A204.1 (cell line): ENCODE data around the gene SLC12A3.

Experiments used
- FAIRE-seq: peaks from 2 replicates; lab custom pipeline; 2012; peaks lifted over from hg19 to GRCh38; lab: Jason Lieb, UNC

SLC12A3 gene, protein sequence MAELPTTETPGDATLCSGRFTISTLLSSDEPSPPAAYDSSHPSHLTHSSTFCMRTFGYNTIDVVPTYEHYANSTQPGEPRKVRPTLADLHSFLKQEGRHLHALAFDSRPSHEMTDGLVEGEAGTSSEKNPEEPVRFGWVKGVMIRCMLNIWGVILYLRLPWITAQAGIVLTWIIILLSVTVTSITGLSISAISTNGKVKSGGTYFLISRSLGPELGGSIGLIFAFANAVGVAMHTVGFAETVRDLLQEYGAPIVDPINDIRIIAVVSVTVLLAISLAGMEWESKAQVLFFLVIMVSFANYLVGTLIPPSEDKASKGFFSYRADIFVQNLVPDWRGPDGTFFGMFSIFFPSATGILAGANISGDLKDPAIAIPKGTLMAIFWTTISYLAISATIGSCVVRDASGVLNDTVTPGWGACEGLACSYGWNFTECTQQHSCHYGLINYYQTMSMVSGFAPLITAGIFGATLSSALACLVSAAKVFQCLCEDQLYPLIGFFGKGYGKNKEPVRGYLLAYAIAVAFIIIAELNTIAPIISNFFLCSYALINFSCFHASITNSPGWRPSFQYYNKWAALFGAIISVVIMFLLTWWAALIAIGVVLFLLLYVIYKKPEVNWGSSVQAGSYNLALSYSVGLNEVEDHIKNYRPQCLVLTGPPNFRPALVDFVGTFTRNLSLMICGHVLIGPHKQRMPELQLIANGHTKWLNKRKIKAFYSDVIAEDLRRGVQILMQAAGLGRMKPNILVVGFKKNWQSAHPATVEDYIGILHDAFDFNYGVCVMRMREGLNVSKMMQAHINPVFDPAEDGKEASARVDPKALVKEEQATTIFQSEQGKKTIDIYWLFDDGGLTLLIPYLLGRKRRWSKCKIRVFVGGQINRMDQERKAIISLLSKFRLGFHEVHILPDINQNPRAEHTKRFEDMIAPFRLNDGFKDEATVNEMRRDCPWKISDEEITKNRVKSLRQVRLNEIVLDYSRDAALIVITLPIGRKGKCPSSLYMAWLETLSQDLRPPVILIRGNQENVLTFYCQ

DNA sequence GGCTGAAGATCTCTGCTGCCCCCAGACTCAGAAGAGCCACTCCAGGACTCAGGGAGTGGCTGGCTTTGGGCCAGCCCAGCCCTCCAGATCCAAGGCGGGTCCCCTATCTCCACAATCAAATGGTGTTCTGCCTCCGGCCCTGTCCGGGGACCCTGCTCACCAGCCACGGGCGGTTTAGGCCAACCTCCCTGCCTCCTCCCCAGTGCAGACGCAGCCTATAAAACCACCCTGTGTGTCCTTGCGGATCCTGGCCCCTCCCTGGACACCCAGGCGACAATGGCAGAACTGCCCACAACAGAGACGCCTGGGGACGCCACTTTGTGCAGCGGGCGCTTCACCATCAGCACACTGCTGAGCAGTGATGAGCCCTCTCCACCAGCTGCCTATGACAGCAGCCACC is at the start of gene SLC12A3:
SLC12A3 (plus strand) TSS at position 248 of the 400 bp plus-strand sequence; CDS start at position 277, 29 bp downstream.
- FAIRE-seq: no peak

- no peak for FAIRE-seq
Observed at GRCh38 chr16:56815721-56816120, 49.3 kb upstream of the SLC12A3 start.

DNA sequence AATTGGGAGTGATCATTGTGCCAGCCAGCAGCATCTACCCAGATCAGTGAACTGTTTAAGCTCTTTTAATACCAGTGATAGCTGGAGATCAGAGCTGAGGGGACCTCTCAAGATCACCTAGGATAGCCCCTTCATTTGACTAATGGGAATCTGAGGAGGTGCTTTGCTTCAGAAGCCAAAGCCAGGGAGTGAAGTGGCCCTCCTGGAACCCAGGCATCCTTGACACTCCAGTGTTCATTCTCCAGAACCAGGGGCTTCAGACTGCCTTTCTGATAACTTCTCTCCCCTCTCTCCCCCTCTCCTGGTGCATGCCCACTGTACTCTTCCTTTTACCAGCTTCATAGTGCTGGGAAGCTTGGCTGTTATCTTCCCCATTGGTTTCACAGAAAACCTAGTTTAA is 48.0 kb upstream of the SLC12A3 start:
- no peak for FAIRE-seq

GRCh38 chr16:56817938-56818337 is 47.1 kb upstream of the SLC12A3 start:
- no peak for FAIRE-seq

GRCh38 chr16:56823081-56823733 is 41.8 kb upstream of the SLC12A3 start:
- no peak for FAIRE-seq

DNA sequence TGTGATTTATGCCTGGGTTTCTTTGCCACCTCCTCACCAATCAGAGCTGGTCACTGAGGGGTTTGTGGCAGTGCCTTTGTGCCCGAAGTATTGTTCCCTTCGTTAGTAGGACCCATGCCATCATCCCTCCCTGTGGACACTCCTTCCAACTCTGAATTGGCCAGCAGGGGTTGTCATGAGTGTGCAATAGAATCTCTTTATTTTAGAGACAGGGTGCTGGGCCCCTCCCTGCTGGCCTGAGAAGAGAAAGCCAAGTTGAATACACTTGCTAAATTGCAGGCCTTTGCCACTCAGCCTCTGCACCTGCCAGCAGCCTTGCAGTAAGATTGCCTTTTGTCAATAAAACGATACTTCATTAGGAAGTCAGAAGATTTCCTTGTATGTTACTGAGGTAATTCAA is 40.7 kb upstream of the SLC12A3 start:
- no peak for FAIRE-seq

DNA sequence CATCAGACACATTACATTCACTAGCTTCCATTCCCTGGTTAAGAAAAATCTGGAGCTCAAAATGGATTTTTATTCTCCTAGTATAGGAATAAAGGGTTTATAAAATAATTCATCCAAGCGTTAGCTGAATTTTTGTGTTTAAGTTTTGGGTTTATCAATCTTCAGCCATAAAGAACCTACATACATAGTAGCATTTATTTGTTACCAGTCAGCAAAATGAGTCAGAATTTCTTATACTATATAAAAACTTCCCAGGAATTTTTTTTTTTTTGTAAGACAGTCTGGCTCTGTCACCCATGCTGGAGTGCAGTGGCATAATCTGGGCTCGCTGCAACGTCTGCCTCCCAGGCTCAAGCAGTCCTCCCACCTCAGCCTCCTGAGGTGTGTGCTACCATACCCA is 40.2 kb upstream of the SLC12A3 start:
- FAIRE-seq: no peak

DNA sequence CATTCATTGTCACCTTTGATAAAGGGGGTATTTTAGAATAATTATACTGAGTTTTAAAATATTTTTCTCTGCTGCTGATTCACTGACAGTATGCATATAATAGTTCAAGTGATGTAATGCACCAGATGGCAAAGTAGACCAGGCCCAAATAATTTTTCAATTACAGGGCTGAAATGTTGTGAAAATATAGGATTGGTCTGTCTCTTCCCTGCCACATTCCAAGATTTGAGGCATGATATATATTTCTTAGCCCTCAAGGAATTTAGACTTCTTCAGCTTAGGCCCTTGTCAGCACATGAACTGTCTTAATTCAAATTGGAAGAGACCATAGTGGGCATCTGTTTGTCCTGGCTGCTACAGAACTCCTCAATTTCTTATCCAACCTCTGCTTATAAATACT is 39.2 kb upstream of the SLC12A3 start:
- no peak for FAIRE-seq

- FAIRE-seq: no peak
Observed at GRCh38 chr16:56828647-56829046, 36.4 kb upstream of the SLC12A3 start.

GRCh38 chr16:56830669-56831068 is 34.3 kb upstream of the SLC12A3 start:
- no peak for FAIRE-seq

DNA sequence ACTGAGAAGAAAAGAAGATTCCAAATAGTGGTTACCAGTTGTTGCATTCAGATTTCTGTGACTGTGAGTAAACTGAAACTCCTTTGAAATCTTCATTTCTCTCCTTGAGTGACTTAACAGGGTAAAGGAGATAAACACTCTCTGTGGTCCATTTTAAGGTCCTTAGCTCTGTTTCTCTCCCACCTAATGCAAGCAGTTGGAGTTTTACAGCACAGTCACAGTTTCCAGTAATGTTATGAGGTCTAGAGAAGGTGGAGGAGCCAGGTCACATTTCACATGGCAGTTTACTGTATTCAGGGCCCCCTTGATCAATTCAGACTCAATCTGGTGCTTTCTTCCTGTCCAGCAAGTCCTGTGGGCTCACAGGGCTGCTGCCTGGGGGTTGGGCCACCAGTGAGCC is 32.2 kb upstream of the SLC12A3 start:
- no peak for FAIRE-seq

DNA sequence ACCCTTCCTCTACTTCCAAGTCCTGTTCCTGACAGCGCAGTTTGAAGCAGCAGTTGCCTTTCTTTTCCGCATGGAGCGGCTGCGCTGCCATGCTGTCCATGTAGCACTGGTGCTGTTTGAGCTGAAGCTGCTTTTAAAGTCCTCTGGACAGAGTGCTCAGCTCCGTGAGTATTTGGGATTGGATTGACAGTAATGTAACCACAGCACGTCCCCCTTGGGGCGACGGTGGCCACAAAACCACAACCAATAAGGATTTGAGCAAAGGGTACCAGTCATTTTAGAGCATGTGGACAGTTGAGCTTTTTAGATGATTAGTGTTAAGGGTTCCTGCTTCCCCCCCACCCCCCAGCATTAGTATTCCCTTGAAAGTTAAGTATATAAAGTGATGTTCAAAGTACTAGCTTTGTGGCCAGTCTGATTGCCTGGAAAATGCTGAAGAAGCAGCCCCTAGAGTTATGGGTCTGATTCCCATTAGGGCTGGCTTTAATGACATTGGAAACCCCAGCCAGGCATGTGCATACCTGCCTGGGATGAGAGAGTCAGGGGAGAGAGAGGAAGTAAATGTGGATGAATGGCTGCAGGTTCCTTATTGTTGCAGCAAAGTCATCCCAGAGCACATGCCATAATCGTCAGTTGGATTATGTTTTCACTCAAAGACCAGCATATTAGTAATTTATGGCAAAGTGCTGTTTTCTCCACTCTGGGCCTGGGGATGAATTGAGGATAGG is 31.6 kb upstream of the SLC12A3 start:
- no peak for FAIRE-seq

DNA sequence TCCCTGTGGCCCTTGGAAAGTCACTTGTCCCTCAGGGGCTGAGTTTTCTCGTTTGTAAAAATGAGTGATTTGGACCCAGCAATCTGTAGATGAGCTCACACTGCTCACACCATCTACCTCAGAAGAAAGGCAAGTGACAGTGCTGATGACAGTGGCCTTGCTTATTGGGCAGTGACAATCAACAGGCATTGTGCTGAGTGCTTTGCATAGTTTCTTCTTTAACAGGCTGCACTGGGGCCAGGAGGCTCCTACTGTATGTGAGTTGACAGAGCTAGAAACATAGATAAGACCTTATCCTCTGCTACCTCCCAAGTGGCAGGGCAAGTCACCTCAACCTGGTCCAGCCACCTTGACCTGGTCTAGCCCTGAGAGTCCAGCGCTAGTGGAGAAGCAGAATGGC is 29.7 kb upstream of the SLC12A3 start:
- FAIRE-seq: no peak

DNA sequence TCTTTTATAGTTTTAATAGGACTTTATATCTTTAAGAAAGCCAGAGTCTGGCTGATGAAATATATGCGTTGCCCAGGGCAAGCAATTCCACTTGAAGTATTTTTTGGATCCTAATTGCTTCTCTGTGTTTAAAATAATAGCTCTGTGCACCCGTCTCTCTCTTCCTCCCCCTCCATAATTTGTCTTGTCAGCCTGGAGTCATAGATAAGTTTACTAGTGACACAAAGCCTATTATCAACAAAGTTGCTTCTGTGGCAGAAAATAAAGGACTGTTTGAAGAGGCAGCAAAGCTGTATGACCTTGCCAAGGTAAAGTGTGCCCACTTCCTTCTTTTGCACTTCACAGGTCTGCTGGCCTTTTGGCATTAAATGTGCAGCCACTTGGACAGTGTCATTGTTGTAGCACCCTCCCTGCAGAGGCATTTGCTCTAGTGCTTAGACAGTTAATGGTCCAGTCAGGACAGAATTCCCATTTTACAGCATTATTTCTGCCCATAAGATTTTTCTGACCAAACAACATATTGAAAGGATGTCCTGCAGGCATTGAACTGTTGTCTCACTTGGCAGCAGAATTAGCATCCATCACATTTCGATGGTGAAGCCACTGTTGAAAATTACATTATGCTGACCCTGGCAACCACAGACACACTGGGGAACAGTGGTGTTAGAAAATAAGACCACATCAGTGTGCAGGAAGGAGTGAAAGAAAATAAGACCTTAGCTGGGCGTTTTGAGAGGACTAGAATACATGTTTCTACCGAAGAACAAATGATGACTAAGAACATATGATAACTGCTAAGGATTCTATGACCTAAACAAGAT is 28.4 kb upstream of the SLC12A3 start:
- no peak for FAIRE-seq

DNA sequence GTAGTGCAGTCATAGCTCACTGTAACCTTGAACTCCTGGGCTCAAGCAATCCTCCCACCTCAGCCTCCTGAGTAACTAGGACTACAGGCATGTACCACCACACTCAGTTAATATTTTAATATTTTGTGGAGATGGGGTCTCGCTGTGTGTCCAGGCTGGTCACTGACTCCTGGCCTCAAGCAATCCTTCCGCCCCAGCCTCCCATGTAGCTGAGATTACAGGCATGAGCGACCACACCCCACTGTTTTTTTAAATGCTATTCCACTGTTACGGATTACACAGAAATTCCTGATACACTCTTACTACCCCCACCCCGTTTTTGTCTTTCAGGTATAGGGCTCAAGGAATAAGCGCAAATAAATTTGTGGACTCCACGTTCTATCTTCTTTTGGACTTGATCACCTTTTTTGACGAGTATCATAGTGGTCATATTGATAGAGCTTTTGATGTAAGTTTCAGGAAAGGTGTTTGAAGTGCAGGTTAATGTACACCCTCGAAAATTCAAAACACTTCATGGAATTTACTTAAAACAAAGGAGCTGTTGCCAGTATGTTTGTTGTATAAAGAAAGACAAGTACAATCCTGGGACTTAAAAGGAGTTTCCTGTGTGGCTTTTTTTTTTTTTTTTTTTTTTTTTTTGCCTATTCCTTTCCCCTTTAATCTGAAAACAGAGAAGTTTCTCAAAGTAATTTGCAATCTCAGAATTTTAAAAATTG is 26.2 kb upstream of the SLC12A3 start:
- no peak for FAIRE-seq

DNA sequence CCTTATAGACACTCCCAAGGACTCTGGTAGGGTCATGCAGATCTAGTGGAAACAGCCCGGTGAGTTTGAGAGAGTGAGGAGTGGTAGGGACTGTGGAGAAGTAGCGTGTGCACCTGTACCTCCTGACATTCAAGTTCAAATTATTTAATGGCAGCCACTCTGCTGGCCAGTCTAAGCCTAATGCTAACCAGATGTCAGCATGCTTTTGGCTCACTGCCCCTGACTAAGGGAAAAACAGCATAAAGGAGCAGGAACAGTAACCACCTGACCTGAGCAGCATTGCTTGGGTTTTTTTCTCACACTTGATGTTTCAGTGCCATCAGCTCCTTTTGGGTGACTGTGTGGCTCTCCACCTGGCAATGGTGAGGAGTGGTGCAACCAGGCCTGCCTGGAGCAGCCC is 23.8 kb upstream of the SLC12A3 start:
- FAIRE-seq: no peak

DNA sequence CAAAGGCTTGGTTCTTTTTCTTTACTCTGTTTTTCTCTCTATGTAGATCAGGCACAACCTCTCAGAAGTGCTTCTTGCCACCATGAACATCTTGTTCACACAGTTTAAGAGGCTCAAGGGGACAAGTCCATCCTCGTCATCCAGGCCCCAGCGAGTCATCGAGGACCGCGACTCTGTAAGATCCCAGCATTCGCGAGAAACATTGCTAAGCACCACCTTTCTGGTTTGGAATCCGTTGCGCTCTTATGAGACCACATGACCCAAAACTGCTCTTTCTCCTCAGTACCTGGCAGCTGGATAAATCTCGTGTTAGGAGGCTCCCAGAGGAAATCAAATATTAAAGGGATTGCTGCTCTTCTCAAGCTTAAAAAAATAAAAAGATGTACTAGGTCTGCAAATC is 23.3 kb upstream of the SLC12A3 start:
- FAIRE-seq: no peak

DNA sequence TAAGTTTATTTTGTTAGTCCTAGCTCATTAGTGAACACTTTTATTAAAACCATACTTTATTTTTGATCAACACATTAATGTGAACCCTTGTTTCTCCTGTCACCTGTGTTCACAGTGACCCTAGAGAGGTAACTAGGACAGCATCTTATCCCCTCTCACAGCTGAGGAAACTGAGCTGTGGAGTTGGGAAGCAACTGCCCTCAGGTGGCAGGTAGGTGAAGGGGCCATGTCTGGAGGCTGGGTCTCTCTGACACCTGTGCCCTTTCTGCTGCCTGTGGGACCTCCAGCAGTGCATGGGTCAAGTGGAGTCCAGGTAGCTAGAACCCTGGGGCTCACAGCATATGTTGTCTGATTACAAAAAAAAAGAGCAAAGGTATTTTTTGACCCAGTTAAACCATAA is 22.9 kb upstream of the SLC12A3 start:
- FAIRE-seq: no peak

GRCh38 chr16:56844056-56844455 is 21.0 kb upstream of the SLC12A3 start:
- FAIRE-seq: no peak

- no peak for FAIRE-seq
Observed at GRCh38 chr16:56847173-56847910, 17.7 kb upstream of the SLC12A3 start.
